Measurements from ENCODE around the gene DHTKD1.
A peak's percentile ranks its signal among the peaks of the same experiment; 100 is the strongest.
"Not testable (repeated sequence)": the region's sequence is repeated elsewhere in the genome, so short reads cannot be mapped to it uniquely, and the experiment has no call there.

DHTKD1 gene

DNA sequence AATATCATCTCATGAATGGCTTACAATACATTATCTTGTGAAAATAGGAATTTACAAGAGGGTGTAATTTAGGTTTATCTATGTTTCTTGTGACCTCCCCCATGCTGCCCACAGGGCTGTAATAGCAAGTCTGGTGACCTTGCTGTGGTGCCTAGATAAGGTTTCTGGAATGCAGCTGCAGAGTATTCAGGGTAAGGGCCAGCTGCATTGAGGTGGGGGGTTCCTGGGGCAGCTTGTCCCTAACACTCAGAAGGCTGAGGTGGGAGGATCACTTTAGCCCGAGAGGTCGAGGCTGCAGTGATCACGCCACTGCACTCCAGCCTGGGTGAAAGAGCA is 5.3 kb upstream of the DHTKD1 start:
- DNase-seq: no peak

- DNase-seq: no peak
These were observed 1.4 kb upstream of the DHTKD1 start for GRCh38 chr10:12067336-12067735.

GRCh38 chr10:12071441-12071840 is 2.7 kb downstream of the DHTKD1 start:
- not testable (repeated sequence) for DNase-seq

GRCh38 chr10:12073526-12073925 is 4.8 kb downstream of the DHTKD1 start:
- no peak for DNase-seq

GRCh38 chr10:12077580-12078180 is 8.9 kb downstream of the DHTKD1 start:
- no peak for DNase-seq

DNA sequence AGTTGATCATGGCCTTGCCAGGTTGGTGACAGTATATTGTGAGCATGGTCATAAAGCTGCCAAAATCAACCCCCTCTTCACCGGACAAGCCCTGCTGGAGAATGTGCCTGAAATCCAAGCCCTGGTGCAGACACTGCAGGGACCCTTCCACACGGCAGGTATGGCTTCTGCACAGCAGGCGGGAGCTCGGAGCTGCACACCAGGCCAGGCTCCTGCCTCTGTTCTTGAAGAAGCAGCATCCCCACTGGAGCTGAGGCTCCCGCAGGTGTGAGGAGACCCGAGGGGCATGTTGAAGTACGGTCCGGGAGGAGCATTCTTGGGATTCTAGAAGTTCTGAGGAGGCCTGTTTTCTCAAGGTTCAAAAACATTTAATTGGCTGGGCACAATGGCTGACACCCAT is 12.7 kb downstream of the DHTKD1 start:
- no peak for DNase-seq

GRCh38 chr10:12081879-12082557 is 13.3 kb downstream of the DHTKD1 start:
- DNase-seq: no peak

DNA sequence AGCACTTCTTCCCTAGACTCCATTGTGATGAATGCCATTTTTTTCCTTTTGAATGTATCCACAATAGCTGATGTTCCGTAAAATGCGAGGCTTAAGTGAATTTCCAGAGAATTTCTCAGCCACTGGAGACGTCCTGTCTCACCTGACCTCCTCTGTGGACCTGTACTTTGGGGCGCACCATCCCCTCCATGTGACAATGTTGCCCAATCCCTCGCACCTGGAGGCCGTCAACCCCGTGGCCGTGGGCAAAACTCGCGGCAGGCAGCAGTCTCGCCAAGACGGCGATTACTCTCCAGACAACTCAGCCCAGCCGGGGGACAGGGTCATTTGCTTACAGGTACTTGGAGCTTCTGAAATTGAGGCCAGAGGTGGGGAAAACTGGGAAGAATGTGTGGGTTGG is 20.2 kb downstream of the DHTKD1 start:
- DNase-seq: no peak

GRCh38 chr10:12091421-12091820 is 22.7 kb downstream of the DHTKD1 start:
- DNase-seq: no peak

DNA sequence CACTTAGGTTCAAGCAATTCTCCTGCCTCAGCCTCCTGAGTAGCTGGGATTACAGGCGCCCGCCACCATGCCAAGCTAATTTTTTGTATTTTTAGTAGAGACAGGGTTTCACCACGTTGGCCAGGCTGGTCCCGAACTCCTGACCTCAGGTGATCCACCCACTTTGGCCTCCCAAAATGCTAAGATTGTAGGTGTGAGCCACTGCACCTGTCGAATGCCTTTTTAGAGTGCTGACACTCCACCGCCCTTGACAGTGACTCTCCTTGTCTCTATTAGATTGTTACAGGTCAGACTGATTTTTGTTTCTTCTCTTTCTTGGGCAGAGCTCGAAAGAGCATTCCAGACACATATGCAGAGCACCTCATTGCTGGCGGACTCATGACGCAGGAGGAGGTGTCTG is 28.6 kb downstream of the DHTKD1 start:
- DNase-seq: not testable (repeated sequence)

GRCh38 chr10:12097791-12098190 is 29.0 kb downstream of the DHTKD1 start:
- DNase-seq: peak; percentile 54

GRCh38 chr10:12098966-12099365 is 30.2 kb downstream of the DHTKD1 start:
- no peak for DNase-seq

- no peak for DNase-seq
These were observed 35.0 kb downstream of the DHTKD1 start for GRCh38 chr10:12103802-12104201.

GRCh38 chr10:12107781-12108180 is 39.0 kb downstream of the DHTKD1 start:
- no peak for DNase-seq

DNA sequence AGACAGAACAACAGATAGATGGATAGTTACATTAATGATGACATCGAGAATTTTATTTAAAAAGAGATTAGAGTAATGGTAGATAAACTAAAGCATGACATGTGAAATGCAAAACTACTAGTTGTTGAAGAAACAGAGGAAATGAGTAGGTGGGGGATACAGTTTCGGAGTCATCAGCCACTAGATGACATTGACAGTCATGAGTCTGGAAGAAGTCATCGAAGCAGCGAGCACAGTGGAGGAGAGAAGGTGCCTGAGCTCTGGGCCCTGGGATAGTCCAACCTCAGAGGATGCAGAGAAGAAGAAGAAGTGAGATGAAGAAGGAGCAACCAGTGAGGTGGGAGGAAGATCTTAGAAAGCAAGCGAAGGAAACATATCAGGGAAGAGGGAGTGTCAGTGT is 40.5 kb downstream of the DHTKD1 start:
- DNase-seq: no peak

- no peak for DNase-seq
These were observed 42.8 kb downstream of the DHTKD1 start for GRCh38 chr10:12111528-12111927.

DNA sequence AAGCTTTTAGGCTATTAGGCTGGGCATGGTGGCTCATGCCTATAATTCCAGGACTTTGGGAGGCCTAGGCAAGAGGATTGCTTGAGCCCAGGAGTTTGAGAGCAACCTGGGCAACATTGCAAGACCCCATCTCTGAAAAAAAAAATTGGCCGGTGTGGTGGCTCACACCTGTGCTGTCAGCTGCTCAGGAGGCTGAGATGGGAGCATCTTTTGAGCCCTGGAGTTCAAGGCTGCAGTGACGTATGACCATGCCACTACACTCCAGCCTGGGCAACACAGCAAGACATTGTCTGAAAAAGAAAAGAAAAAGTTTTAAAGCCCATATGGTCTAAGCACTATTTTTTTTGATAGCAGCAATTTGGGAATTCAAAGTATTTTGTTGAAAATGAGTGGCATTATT is 44.9 kb downstream of the DHTKD1 start:
- no peak for DNase-seq

DNA sequence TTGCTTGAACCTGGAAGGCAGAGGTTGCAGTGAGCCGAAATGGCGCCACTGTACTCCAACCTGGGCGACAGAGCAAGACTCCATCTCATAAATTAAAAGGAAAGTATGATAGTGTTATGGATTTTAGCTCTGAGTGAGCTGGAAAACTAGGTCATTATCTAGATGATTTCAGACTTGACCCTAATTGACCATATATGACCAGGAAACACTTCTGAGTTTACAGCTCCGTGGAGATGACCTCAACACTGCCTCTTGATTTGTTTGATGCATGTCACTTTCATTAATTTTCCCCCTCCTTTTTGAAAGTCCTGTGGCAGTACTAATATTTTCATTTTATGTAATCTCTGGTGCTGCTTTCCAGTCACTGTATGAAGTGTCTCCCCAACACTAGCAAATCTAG is 52.9 kb downstream of the DHTKD1 start:
- no peak for DNase-seq

DNA sequence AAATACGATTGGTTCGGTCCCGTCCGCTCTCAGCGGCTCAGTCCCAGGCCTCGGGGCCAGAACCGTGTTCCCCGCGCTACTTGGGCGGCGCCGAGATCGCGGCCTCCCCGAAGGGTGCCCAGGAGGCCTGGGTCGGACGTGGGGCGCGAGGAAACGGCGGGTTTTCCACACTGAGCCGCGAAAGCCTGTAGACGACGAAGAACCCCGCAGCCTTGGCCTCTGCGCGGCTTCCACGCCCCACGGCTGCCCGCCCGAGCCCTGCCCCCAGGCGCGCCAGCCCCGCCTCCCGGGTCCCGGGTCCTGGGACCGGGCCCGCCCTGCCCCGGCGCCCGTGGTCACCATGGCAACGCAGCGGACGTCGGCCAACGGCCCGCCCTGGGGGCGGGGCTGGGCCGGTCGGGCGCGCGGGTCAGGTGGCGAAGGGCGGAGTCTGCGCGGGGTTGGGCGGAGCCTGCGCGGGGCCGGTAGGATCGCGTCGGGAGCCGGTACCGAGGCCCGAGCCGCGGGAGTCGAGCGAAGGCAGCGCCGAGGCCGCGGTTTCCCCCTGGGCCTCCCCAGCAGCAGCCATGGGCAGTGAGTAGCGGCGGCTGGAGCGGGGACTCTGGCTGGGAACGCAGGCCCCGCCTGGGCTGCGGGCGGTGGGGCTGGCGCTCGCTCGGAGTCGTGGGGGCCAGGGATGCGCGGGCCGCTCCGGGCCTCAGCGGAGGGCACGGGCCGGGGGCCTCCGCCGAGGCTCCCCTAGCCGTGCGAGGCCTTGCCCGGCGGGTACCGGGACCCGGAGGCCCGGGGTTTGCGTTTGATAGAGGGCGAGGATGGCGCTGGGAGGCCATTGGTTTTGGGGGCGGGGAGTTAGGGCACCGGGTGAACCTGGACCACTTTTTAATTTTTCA is 60.7 kb downstream of the DHTKD1 start, which contains the start of gene SEC61A2:
Gene SEC61A2, plus strand, starts transcription at position 456 of the 890 bp plus-strand sequence. Its CDS starts 111 bp downstream, at position 567.
- peak; percentile 61 for DNase-seq

- DNase-seq: no peak
These were observed 61.6 kb downstream of the DHTKD1 start for GRCh38 chr10:12130237-12130872.

DNA sequence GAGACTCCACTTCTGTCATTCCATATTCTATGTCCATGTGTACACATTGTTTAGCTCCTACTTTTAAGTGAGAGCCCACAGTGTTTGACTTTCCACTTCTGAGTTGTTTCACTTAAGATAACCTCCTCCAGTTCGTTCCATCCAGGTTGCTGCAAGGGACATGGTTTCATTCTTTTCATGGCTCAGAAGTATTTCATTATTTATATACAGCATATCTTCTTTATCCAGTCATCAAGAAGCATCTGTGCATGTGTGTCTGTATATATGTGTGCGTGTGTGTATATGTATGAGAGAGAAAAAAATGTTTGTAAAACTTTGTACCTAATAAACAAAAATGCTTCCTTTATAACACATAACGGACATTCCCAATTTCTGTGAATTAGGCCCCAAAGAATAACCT is 66.9 kb downstream of the DHTKD1 start:
- no peak for DNase-seq

- no peak for DNase-seq
These were observed 71.3 kb downstream of the DHTKD1 start for GRCh38 chr10:12140038-12140437.

- DNase-seq: no peak
These were observed 75.8 kb downstream of the DHTKD1 start for GRCh38 chr10:12144538-12144937.

Data from DMS79 (cell line).